Panc1 (cell line): ENCODE measurements around the gene QRFP. TPM values are rescaled to one million over a fixed set of nuclear protein-coding genes. Genes with fewer than 3 reads are reported as not detected.

Source experiments
- ATAC-seq: fragments of 200-7000 bp; cut with Tn5 transposase; 2 replicates; pipeline ENCODE4 v1.9.1; 2020; ENCODE audit warnings: mild to moderate bottlenecking, moderate library complexity
- BruUV-seq: library from RNA; stranded (reverse); fragments of 400-500 nt; replicated peaks from 2 replicates; lab custom pipeline; 2021; lab: Mats Ljungman, UMichigan
- CTCF ChIA-PET: fragments of 300-600 bp; sonication (Branson Sonifier 250); formaldehyde crosslinking; loops from one replicate; lab custom pipeline; 2022; ENCODE audit warnings: antibody characterized with exemption; lab: Charles Lee
- POLR2A ChIA-PET: fragments of 300-600 bp; sonication (Branson Sonifier 250); formaldehyde crosslinking; loops from one replicate; lab custom pipeline; 2022; ENCODE audit warnings: antibody characterized with exemption; lab: Charles Lee
- DNase-seq: peaks from one replicate; pipeline ENCODE4 v3.0.0-alpha.2; 2010; ENCODE audit warnings: low read depth, low spot score
- H3K27ac ChIP-seq: 2 replicates; pipeline ENCODE4 v1.5.1; 2011; ENCODE audit warnings: mild to moderate bottlenecking, low read length, inconsistent platforms
- H3K27me3 ChIP-seq: fragments of 200-500 bp; sonication (Bioruptor generic); 2 replicates; pipeline ENCODE4 v1.6.0; 2014; ENCODE audit warnings: low read length, inconsistent platforms; ENCODE audit not compliant: control insufficient read depth, insufficient read depth
- H3K36me3 ChIP-seq: fragments of 200-500 bp; sonication (Bioruptor generic); 2 replicates; pipeline ENCODE4 v1.5.1; 2014; ENCODE audit warnings: inconsistent platforms, mild to moderate bottlenecking, low read length, moderate library complexity; ENCODE audit not compliant: control insufficient read depth, insufficient read depth
- H3K4me1 ChIP-seq: 2 replicates; pipeline ENCODE4 v1.5.1; 2011; ENCODE audit warnings: inconsistent platforms, mild to moderate bottlenecking, low read length, moderate library complexity; ENCODE audit not compliant: control insufficient read depth, insufficient read depth
- H3K4me3 ChIP-seq, 2 experiments: 2 replicates each; pipeline ENCODE4 v1.5.1; 2011 to 2012; ENCODE audit warnings: low read depth in 2 of 2, low read length in 2 of 2, mild to moderate bottlenecking in 2 of 2, inconsistent platforms in 1 of 2, moderate library complexity in 1 of 2
- H3K9me3 ChIP-seq: fragments of 200-500 bp; sonication (Bioruptor generic); 2 replicates; pipeline ENCODE4 v1.5.1; 2014; ENCODE audit warnings: low read depth, mild to moderate bottlenecking, inconsistent platforms, low read length, moderate library complexity; ENCODE audit not compliant: control insufficient read depth, insufficient read depth
- POLR2AphosphoS5 ChIP-seq: IDR thresholded peaks from 2 replicates; pipeline ENCODE4 v1.6.1; 2012; ENCODE audit warnings: mild to moderate bottlenecking, low read depth, low read length, moderate library complexity
- SIN3A ChIP-seq: IDR thresholded peaks from 2 replicates; pipeline ENCODE4 v1.6.1; 2012; ENCODE audit warnings: low read depth, mild to moderate bottlenecking, low read length, moderate library complexity, borderline replicate concordance; ENCODE audit not compliant: insufficient read depth
- TCF7L2 ChIP-seq: IDR thresholded peaks from 2 replicates; pipeline ENCODE4 v1.6.1; 2011; ENCODE audit warnings: mild to moderate bottlenecking, low read depth, low read length, inconsistent platforms
- in situ Hi-C: cut with HindIII; loops from 2 replicates; pipeline ENCODE4 v1.10.0; 2016; ENCODE audit warnings: low sequenced_read_pairs, low pct_unique_long_range_greater_than_20kb
- intact Hi-C: fragments of 100-400 bp; cut with micrococcal nuclease; formaldehyde crosslinking; loops from one replicate; pipeline ENCODE4 v1.10.0; 2022; ENCODE audit not compliant: unreplicated experiment
- total RNA-seq: library from RNA; stranded (reverse); gene quantifications from one replicate; pipeline ENCODE4 v1.2.1, GENCODE V29; 2021; ENCODE audit not compliant: unreplicated experiment
- TF ChIP-seq, protein P1 (sequence below), 2 experiments: IDR thresholded peaks; 2 replicates each; pipeline ENCODE4 v1.6.1; 2011 to 2012; ENCODE audit warnings: low read depth in 2 of 2, control low read depth in 1 of 2, low read length in 1 of 2, mild to moderate bottlenecking in 1 of 2, moderate library complexity in 1 of 2; ENCODE audit not compliant: insufficient read depth in 1 of 2
- TF ChIP-seq, protein P2 (sequence below): fragments of 450-650 bp; IDR thresholded peaks from 2 replicates; pipeline ENCODE4 v1.5.1; 2017; ENCODE audit warnings: mild to moderate bottlenecking

QRFP gene
- total RNA-seq, 1 experiment from 2014 or later = not detected

DNA sequence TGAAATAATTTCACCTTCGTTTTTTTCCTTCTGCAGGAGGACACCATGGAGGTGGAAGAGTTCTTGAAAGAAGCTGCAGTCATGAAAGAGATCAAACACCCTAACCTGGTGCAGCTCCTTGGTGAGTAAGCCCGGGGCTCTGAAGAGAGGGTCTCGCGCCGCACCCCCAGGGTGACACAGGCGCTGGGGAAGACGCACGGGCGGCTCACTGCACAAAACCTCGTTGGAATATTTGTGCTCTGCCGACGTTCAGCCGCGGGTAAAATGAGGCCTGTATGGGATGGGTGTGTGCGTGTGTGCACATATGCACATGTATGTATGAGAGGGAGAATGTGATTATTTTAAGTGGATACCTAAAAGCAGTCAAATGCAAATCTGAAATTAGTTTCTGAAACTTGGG is 24.5 kb downstream of the QRFP start:
- in situ Hi-C loops = no loop called here
- CTCF ChIA-PET = no interaction called here

DNA sequence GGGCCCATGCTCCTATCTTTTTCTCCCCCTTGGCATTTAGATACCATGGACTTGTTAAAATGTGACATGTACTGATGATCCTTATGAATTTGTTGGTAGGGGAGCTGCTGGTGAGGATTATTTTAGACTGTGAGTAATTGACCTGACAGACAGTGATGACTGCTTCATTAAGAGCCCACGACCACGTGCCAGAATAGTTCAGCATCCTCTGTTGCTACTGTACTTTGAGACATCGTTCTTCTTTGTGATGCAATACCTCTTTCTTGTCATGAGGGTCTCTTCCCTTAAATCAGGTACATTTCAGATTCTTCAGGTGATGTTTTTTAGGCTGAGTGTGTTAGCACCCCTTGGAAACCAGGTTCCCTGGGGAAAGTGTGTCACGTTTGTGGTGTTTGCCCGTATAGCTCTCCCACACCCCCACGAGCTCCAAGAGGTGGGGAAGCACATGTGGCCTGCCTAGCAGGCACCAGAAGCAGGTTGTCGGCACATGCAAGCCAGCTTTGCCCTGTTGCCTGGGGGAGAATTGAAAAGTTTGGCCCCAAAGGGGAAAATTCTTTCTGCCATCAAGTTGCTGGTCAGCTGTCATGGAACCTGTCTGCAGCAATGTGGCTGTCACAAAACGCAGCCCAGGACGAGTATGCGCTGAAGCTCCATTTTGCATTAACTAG is 25.1 kb downstream of the QRFP start:
- ChIA-PET CTCF (no interaction called here), POLR2A (no interaction called here)
- Histone ChIP-seq H3K27me3 (no peaks in the 10 kb centered on the region), H3K4me3 (no peak overlapping the region), H3K36me3 (0 out of 2 replicates have a peak, but pooled peaks cover 3% of the 10 kb centered on the region), H3K27ac (no peak overlapping the region), H3K9me3 (no peaks in the 10 kb centered on the region), H3K4me1 (no peaks in the 10 kb centered on the region)
- in situ Hi-C loops = no loop called here
- intact Hi-C loops = loop anchor here (5.0 kb wide), 1 partner anchor 126 kb away; no protein-coding TSS in a partner anchor
- no TSS peak for BruUV-seq
- TF ChIP-seq, protein P1, sequence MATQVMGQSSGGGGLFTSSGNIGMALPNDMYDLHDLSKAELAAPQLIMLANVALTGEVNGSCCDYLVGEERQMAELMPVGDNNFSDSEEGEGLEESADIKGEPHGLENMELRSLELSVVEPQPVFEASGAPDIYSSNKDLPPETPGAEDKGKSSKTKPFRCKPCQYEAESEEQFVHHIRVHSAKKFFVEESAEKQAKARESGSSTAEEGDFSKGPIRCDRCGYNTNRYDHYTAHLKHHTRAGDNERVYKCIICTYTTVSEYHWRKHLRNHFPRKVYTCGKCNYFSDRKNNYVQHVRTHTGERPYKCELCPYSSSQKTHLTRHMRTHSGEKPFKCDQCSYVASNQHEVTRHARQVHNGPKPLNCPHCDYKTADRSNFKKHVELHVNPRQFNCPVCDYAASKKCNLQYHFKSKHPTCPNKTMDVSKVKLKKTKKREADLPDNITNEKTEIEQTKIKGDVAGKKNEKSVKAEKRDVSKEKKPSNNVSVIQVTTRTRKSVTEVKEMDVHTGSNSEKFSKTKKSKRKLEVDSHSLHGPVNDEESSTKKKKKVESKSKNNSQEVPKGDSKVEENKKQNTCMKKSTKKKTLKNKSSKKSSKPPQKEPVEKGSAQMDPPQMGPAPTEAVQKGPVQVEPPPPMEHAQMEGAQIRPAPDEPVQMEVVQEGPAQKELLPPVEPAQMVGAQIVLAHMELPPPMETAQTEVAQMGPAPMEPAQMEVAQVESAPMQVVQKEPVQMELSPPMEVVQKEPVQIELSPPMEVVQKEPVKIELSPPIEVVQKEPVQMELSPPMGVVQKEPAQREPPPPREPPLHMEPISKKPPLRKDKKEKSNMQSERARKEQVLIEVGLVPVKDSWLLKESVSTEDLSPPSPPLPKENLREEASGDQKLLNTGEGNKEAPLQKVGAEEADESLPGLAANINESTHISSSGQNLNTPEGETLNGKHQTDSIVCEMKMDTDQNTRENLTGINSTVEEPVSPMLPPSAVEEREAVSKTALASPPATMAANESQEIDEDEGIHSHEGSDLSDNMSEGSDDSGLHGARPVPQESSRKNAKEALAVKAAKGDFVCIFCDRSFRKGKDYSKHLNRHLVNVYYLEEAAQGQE (IDR thresholded peaks at IDR 0.05; ENCODE audit: insufficient read depth in 1 of 2, low read depth in 2 of 2, low read length in 1 of 2) = no peak
- no peak for TF ChIP-seq TCF7L2
- TF ChIP-seq, protein P2, sequence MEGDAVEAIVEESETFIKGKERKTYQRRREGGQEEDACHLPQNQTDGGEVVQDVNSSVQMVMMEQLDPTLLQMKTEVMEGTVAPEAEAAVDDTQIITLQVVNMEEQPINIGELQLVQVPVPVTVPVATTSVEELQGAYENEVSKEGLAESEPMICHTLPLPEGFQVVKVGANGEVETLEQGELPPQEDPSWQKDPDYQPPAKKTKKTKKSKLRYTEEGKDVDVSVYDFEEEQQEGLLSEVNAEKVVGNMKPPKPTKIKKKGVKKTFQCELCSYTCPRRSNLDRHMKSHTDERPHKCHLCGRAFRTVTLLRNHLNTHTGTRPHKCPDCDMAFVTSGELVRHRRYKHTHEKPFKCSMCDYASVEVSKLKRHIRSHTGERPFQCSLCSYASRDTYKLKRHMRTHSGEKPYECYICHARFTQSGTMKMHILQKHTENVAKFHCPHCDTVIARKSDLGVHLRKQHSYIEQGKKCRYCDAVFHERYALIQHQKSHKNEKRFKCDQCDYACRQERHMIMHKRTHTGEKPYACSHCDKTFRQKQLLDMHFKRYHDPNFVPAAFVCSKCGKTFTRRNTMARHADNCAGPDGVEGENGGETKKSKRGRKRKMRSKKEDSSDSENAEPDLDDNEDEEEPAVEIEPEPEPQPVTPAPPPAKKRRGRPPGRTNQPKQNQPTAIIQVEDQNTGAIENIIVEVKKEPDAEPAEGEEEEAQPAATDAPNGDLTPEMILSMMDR = no peak
- no peak for TF ChIP-seq POLR2AphosphoS5
- TF ChIP-seq SIN3A = no peak
- DNase-seq (no peak), ATAC-seq (no peak)

More for the DNA sequence above, 24.5 kb downstream of the QRFP start:
- no peak overlapping the region for H3K27ac ChIP-seq
- no peaks in the 10 kb centered on the region for H3K27me3 ChIP-seq
- intact Hi-C loops = loop anchor here (5.0 kb wide), 1 partner anchor 125 kb away; no protein-coding TSS in a partner anchor
- H3K36me3 ChIP-seq = peaks cover 4% of the 10 kb centered on the region; the same call in 1 of the 2 replicates
- POLR2A ChIA-PET = no interaction called here
- H3K9me3 ChIP-seq = no peaks in the 10 kb centered on the region
- ATAC-seq (no peak), DNase-seq (no peak)
- H3K4me3 ChIP-seq = no peak overlapping the region
- TF ChIP-seq, protein P1 (IDR thresholded peaks at IDR 0.05; ENCODE audit: insufficient read depth in 1 of 2, low read depth in 2 of 2, low read length in 1 of 2) = no peak
- TF ChIP-seq SIN3A (no peak), TCF7L2 (no peak), POLR2AphosphoS5 (no peak)
- TF ChIP-seq, protein P2 = no peak
- BruUV-seq = no TSS peak
- H3K4me1 ChIP-seq = no peaks in the 10 kb centered on the region
